SK-N-SH (cell line): ENCODE measurements around the gene TMPRSS12. TPM values are rescaled to one million over a fixed set of nuclear protein-coding genes. Genes with fewer than 3 reads are reported as not detected.

ENCODE experiments used
- CTCF ChIA-PET: fragments of 300-600, 350-600 bp; formaldehyde crosslinking; extraction: SDS; loops from one replicate; lab custom pipeline; 2021; lab: Yijun Ruan, JAX
- POLR2A ChIA-PET: fragments of 350-600 bp; sonication (Branson Sonifier 250); formaldehyde crosslinking; extraction: SDS; loops from one replicate; lab custom pipeline; 2020; ENCODE audit warnings: antibody characterized with exemption, inconsistent platforms; lab: Yijun Ruan, JAX
- DNase-seq: peaks from one replicate; pipeline ENCODE4 v3.0.0; 2012
- H2AFZ ChIP-seq: fragments of 200-600 bp; sonication (generic); 2 replicates; pipeline ENCODE4 v1.8.1; 2016; ENCODE audit warnings: antibody characterized with exemption, mild to moderate bottlenecking, low read depth
- H3F3A ChIP-seq: fragments of 200-600 bp; sonication (generic); replicated peaks from 2 replicates; pipeline ENCODE3; 2016; ENCODE audit warnings: antibody characterized with exemption, mild to moderate bottlenecking; ENCODE audit not compliant: insufficient read depth
- H3K27ac ChIP-seq, 2 experiments: fragments of 200-500 bp in 1 of 2; fragments of 200-600 bp in 1 of 2; sonication (Bioruptor generic) in 1 of 2; sonication (generic), shearing (Covaris generic) in 1 of 2; 2 replicates each; pipeline versions ENCODE4 v1.5.1 to v1.6.1; 2014 to 2016; ENCODE audit warnings: low read depth in 2 of 2, inconsistent platforms in 1 of 2, low read length in 1 of 2, mild to moderate bottlenecking in 1 of 2, mixed read lengths in 1 of 2
- H3K27me3 ChIP-seq: fragments of 200-600 bp; sonication (generic), shearing (Covaris generic); 2 replicates; pipeline ENCODE4 v1.6.1; 2016; ENCODE audit warnings: mixed run types; ENCODE audit not compliant: insufficient read depth
- H3K36me3 ChIP-seq, 2 experiments: fragments of 200-500 bp in 1 of 2; fragments of 200-600 bp in 1 of 2; sonication (Bioruptor generic) in 1 of 2; sonication (generic) in 1 of 2; replicated peaks in 1 of 2; 2 replicates each; pipeline versions ENCODE3 to v1.5.1; 2014 to 2016; ENCODE audit warnings: low read length in 1 of 2, mild to moderate bottlenecking in 1 of 2; ENCODE audit not compliant: insufficient read depth in 2 of 2, control insufficient read depth in 1 of 2
- H3K4me1 ChIP-seq, 2 experiments: fragments of 200-500 bp in 1 of 2; fragments of 200-600 bp in 1 of 2; sonication (Bioruptor generic) in 1 of 2; sonication (generic), shearing (Covaris generic) in 1 of 2; 2 replicates each; pipeline versions ENCODE4 v1.5.1 to v1.6.1; 2014 to 2016; ENCODE audit warnings: low read depth in 1 of 2, low read length in 1 of 2, mixed run types in 1 of 2; ENCODE audit not compliant: insufficient read depth in 2 of 2, control insufficient read depth in 1 of 2
- H3K4me2 ChIP-seq: fragments of 200-600 bp; sonication (generic), shearing (Covaris generic); 2 replicates; pipeline ENCODE4 v1.6.1; 2017; ENCODE audit warnings: mixed run types
- H3K4me3 ChIP-seq, 2 experiments: fragments of 200-500 bp in 1 of 2; fragments of 200-600 bp in 1 of 2; sonication (Bioruptor generic) in 1 of 2; sonication (generic), shearing (Covaris generic) in 1 of 2; 2 replicates each; pipeline versions ENCODE4 v1.5.1 to v1.8.1; 2014 to 2016; ENCODE audit warnings: low read depth in 2 of 2, inconsistent platforms in 1 of 2, low read length in 1 of 2, mild to moderate bottlenecking in 1 of 2, mixed read lengths in 1 of 2, moderate library complexity in 1 of 2
- H3K79me2 ChIP-seq: fragments of 200-600 bp; sonication (generic); 2 replicates; pipeline ENCODE4 v1.8.1; 2017; ENCODE audit warnings: mild to moderate bottlenecking; ENCODE audit not compliant: insufficient read depth
- H3K9ac ChIP-seq: fragments of 200-600 bp; sonication (generic); 2 replicates; pipeline ENCODE4 v1.6.1; 2017; ENCODE audit warnings: mixed run types
- H3K9me2 ChIP-seq: fragments of 200-600 bp; sonication (generic); 2 replicates; pipeline ENCODE4 v1.6.1; 2017; ENCODE audit warnings: mixed run types
- H3K9me3 ChIP-seq: fragments of 200-600 bp; sonication (generic); 2 replicates; pipeline ENCODE4 v1.6.1; 2017; ENCODE audit warnings: mixed run types, mild to moderate bottlenecking, moderate library complexity
- H4K20me1 ChIP-seq: fragments of 200-600 bp; sonication (generic); 2 replicates; pipeline ENCODE4 v1.6.1; 2017; ENCODE audit warnings: mild to moderate bottlenecking, mixed run types; ENCODE audit not compliant: insufficient read depth
- CHD2 ChIP-seq: fragments of 150-350 bp; IDR thresholded peaks from 2 replicates; pipeline ENCODE4 v1.6.1; 2018; ENCODE audit warnings: low read length; ENCODE audit not compliant: partially characterized antibody
- EZH2phosphoT487 ChIP-seq: fragments of 200-600 bp; sonication (generic); IDR thresholded peaks from 2 replicates; pipeline ENCODE4 v1.6.1; 2017; ENCODE audit warnings: low read depth, mixed run types, mild to moderate bottlenecking, antibody characterized with exemption, moderate library complexity, borderline replicate concordance
- FOSL2 ChIP-seq: IDR thresholded peaks from 2 replicates; pipeline ENCODE4 v1.4.0; 2012; ENCODE audit warnings: low read depth, mild to moderate bottlenecking, moderate library complexity, borderline replicate concordance
- FOXJ3 ChIP-seq: sonication (generic); formaldehyde crosslinking; IDR thresholded peaks from 2 replicates; pipeline ENCODE4 v1.5.1; 2020; ENCODE audit warnings: mild to moderate bottlenecking, missing genetic modification reagents
- GATA2 ChIP-seq: sonication (generic); formaldehyde crosslinking; IDR thresholded peaks from 2 replicates; pipeline ENCODE4 v1.5.0; 2020; ENCODE audit warnings: mild to moderate bottlenecking, missing genetic modification reagents
- IRF3 ChIP-seq: fragments of 150-350 bp; IDR thresholded peaks from 2 replicates; pipeline ENCODE4 v1.6.1; 2016; ENCODE audit warnings: mild to moderate bottlenecking, low read depth, low read length
- JUND ChIP-seq: IDR thresholded peaks from 2 replicates; pipeline ENCODE4 v1.4.0; 2012
- MAX ChIP-seq: IDR thresholded peaks from 2 replicates; pipeline ENCODE4 v1.4.0; 2012; ENCODE audit warnings: low read depth
- MXI1 ChIP-seq: IDR thresholded peaks from 2 replicates; pipeline ENCODE4 v1.6.1; 2012; ENCODE audit warnings: mild to moderate bottlenecking, low read depth, low read length, improper control_type of control experiment
- PBX3 ChIP-seq: IDR thresholded peaks from 2 replicates; pipeline ENCODE4; 2012
- POLR2AphosphoS5 ChIP-seq: IDR thresholded peaks from 2 replicates; pipeline ENCODE4 v1.6.1; 2012; ENCODE audit warnings: low read depth, low read length
- RXRA ChIP-seq: IDR thresholded peaks from 2 replicates; pipeline ENCODE4 v1.4.0; 2012; ENCODE audit warnings: low read depth, mild to moderate bottlenecking, borderline replicate concordance
- SIN3A ChIP-seq: IDR thresholded peaks from 2 replicates; pipeline ENCODE4 v1.6.1; 2012; ENCODE audit warnings: low read depth, mild to moderate bottlenecking, low read length, moderate library complexity, borderline replicate concordance
- SMC3 ChIP-seq: IDR thresholded peaks from 2 replicates; pipeline ENCODE4 v1.6.1; 2012; ENCODE audit warnings: low read depth, low read length, improper control_type of control experiment
- TEAD4 ChIP-seq: IDR thresholded peaks from 2 replicates; pipeline ENCODE4 v1.4.0; 2012; ENCODE audit warnings: mild to moderate bottlenecking, borderline replicate concordance; ENCODE audit not compliant: insufficient read depth
- ZBTB33 ChIP-seq: IDR thresholded peaks from 2 replicates; pipeline ENCODE4 v1.4.0; 2012; ENCODE audit warnings: low read depth, borderline replicate concordance
- WGBS: methylation state at CpG from one replicate; pipeline ENCODE4 v1.1.6; 2017; ENCODE audit warnings: low lambda C conversion rate; 5-methylcytosine and 5-hydroxymethylcytosine counted together
- polyA plus RNA-seq, 3 experiments: library from polyadenylated mRNA; depleted of rRNA; stranded (reverse); fragments of >200 nt; gene quantifications; 2 replicates each; pipeline ENCODE4 v1.2.3, GENCODE V29; 2012

TMPRSS12 gene
- polyA plus RNA-seq, 1 of the 3 experiments (the other 2 are of a cell fraction), result not detected

- H2AFZ ChIP-seq, result no peak overlapping the region
- POLR2A ChIA-PET, result no interaction called here
- H4K20me1 ChIP-seq, result no peaks in the 10 kb centered on the region
- CTCF ChIA-PET, result interaction anchor here (1.3 to 10.6 kb wide), 2 partner anchors 63 to 159 kb away, joined by 3 to 186 read pairs; no protein-coding TSS in a partner anchor
- 100% methylated on average over 1 of the region's 1 CpG for WGBS
- H3K9me3 ChIP-seq, result no peaks in the 10 kb centered on the region
- H3K4me3 ChIP-seq, result no peak overlapping the region
- DNase-seq, result no peak
- no peak overlapping the region for H3K4me2 ChIP-seq
- H3K9me2 ChIP-seq, result no peaks in the 10 kb centered on the region
- peaks cover 4% of the 10 kb centered on the region for H3F3A ChIP-seq
- TF ChIP-seq JUND (no peak), SMC3 (no peak), MAX (no peak), FOXJ3 (no peak), ZBTB33 (no peak), MXI1 (no peak), POLR2AphosphoS5 (no peak), FOSL2 (no peak), TEAD4 (no peak), RXRA (no peak), EZH2phosphoT487 (no peak), IRF3 (no peak), PBX3 (no peak), SIN3A (no peak), GATA2 (CRISPR knock-in tag) (no peak), CHD2 (no peak)
- no peak overlapping the region for H3K9ac ChIP-seq
- H3K4me1 ChIP-seq, result no peaks in the 10 kb centered on the region; a peak in 1 of 4 replicates
- H3K79me2 ChIP-seq, result no peaks in the 10 kb centered on the region
- no peaks in the 10 kb centered on the region for H3K27me3 ChIP-seq
- no peak overlapping the region for H3K27ac ChIP-seq
- no peaks in the 10 kb centered on the region for H3K36me3 ChIP-seq
Measured at GRCh38 chr12:50828121-50828520, 14.6 kb upstream of the TMPRSS12 start.
